ENCODE data around the gene FIBP.

Gene FIBP

DNA sequence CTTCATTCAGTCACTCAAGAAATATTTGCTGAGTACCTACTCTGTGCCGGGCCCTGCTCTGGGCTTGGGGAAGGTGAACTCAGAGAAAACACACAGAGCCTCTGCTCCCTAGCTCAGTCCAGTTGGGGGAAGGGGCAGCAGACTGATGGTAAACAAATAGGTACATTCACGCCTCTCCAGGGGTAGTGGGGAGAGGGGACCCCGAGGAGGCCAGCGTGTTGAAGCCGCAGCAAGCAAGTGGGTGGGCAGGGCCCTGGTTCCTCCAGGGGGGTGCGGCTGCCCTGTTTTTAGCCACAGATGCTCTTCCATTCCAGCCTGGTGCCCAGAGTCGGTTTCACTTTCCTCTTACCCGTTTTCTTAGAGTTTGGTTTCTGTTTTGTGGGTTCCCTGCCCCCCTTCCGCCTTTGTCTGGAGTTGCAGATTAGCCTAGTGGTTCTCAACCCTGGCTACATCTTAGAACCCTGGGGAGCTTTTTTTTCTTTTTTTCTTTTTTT lies 39.7 kb upstream of the FIBP start:
- CTCF ChIA-PET: interaction anchor here (0.8 to 2.1 kb wide), 6 partner anchors 8 to 68 kb away, joined by 3 to 7 read pairs (median 4); partner anchors contain the start of genes CCDC85B and FIBP

DNA sequence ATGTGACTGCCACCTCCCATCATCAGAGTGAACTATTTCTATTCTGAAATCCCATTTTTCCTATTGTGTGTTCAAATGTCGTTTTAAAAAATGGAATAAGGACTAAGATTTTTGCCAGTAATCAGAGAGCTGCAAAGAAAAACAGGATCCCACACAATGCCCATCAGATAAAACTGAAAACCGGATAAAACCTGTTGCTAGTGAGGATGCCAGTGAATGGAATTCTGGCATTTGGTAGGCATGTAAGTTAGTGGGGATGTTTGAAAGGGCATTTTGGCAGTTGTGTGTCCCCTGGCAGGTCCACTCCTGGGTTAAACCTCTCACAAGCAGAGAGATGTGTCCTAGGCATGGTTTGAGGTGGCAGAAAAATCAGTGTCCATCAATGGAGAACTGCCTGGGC lies 37.1 kb upstream of the FIBP start:
- CTCF ChIA-PET: interaction anchor here (1.0 kb wide), 1 partner anchor 41 kb away, joined by 3 read pairs; no protein-coding TSS in a partner anchor
- POLR2A ChIA-PET: no interaction called here
- TF ChIP-seq, protein P1, sequence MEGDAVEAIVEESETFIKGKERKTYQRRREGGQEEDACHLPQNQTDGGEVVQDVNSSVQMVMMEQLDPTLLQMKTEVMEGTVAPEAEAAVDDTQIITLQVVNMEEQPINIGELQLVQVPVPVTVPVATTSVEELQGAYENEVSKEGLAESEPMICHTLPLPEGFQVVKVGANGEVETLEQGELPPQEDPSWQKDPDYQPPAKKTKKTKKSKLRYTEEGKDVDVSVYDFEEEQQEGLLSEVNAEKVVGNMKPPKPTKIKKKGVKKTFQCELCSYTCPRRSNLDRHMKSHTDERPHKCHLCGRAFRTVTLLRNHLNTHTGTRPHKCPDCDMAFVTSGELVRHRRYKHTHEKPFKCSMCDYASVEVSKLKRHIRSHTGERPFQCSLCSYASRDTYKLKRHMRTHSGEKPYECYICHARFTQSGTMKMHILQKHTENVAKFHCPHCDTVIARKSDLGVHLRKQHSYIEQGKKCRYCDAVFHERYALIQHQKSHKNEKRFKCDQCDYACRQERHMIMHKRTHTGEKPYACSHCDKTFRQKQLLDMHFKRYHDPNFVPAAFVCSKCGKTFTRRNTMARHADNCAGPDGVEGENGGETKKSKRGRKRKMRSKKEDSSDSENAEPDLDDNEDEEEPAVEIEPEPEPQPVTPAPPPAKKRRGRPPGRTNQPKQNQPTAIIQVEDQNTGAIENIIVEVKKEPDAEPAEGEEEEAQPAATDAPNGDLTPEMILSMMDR (IDR thresholded peaks at IDR 0.05; ENCODE audit: control extremely low read depth, extremely low read depth, low read depth, missing control alignments): no peak
- no peak for DNase-seq (ENCODE audit: extremely low spot score)

More for the DNA sequence above, 39.7 kb upstream of the FIBP start:
- TF ChIP-seq, protein P1 (IDR thresholded peaks at IDR 0.05; ENCODE audit: control extremely low read depth, extremely low read depth, low read depth, missing control alignments): no peak
- peak; percentile 89 for DNase-seq (ENCODE audit: extremely low spot score)
- POLR2A ChIA-PET: interaction anchor here (0.6 kb wide), 1 partner anchor 383 kb away, joined by 3 read pairs; no protein-coding TSS in a partner anchor

DNA sequence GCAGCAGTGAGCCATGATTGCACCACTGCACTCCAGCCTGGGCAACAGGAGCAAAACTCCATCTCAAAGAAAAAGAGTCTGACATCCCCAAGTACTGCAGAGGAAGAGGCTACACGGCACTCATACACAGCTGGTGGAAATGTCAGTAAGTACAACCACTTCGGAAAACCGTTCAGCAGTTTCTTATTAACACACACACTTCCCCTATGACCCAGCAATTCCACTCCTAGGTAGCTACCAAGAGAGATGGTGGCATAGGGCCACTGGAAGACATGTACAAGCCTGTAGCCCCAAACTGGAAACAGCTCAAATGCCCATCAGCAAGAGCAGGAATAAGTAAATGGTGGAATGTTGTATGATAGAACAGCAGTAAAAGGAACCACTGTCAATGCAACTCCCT lies 34.3 kb upstream of the FIBP start:
- DNase-seq (ENCODE audit: extremely low spot score): no peak
- TF ChIP-seq, protein P1 (IDR thresholded peaks at IDR 0.05; ENCODE audit: control extremely low read depth, extremely low read depth, low read depth, missing control alignments): no peak
- ChIA-PET CTCF (interaction anchor here (0.9 to 3.5 kb wide), 6 partner anchors 11 to 100 kb away, joined by 3 to 15 read pairs (median 4); partner anchors contain the start of gene FIBP), POLR2A (no interaction called here)

DNA sequence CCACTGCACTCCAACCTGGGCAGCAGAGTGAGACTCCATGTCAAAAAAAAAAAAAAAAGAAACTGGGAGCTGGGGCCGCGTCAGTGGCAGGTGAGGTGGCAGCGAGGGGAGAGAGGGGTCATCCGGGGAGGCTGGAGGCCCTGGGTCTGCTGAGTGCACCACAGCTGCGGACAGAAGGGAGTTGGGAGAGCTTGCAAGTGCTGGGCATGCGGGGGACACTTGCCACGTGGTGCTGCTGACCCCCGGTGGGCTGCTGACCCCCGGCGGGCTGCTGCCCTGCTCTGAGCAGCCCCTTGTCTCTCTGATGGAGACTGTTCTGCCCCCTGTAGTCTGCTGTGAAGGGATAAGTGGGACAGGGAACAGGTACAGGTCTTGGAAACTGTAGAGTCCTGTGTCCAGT lies 33.6 kb upstream of the FIBP start:
- CTCF ChIA-PET: interaction anchor here (0.9 to 3.5 kb wide), 4 partner anchors 14 to 249 kb away, joined by 3 to 12 read pairs (median 4); partner anchors contain the start of gene FIBP
- POLR2A ChIA-PET: interaction anchor here (1.1 kb wide), 1 partner anchor 31 kb away, joined by 3 read pairs; the partner anchor contains the start of gene CCDC85B
- TF ChIP-seq, protein P1 (IDR thresholded peaks at IDR 0.05; ENCODE audit: control extremely low read depth, extremely low read depth, low read depth, missing control alignments): no peak
- no peak for DNase-seq (ENCODE audit: extremely low spot score)

DNA sequence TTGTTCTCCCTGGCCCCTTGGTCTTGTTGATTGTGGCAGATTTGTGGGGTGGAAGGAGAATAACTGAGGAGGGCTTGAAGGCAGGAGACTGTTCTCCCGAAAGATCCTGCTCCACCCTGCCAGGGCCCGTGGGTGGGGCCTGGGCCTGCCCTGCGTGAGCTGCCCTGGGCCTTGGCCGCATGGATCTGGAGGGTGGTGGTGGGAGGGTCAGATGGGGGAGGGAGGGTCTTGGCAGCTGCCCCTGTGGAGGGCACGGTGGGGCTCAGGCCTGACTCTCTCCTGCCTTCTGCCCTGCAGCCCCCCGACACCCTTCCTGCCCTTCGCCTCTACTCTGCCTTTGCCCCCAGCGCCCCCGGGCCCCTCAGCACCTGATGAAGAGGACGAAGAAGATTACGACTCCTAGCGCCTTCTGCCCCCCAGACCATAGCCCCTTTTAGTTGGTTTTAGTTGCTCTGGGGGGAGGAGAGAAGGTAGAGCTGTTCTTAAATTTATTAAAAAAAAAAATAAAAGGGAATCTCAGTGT lies 32.8 kb upstream of the FIBP start:
- CTCF ChIA-PET: interaction anchor here (0.9 to 3.5 kb wide), 4 partner anchors 13 to 248 kb away, joined by 3 to 12 read pairs (median 4); partner anchors contain the start of gene FIBP
- TF ChIP-seq, protein P1 (IDR thresholded peaks at IDR 0.05; ENCODE audit: control extremely low read depth, extremely low read depth, low read depth, missing control alignments): no peak
- POLR2A ChIA-PET: interaction anchor here (1.1 kb wide), 1 partner anchor 31 kb away, joined by 3 read pairs; the partner anchor contains the start of gene CCDC85B
- no peak for DNase-seq (ENCODE audit: extremely low spot score)

DNA sequence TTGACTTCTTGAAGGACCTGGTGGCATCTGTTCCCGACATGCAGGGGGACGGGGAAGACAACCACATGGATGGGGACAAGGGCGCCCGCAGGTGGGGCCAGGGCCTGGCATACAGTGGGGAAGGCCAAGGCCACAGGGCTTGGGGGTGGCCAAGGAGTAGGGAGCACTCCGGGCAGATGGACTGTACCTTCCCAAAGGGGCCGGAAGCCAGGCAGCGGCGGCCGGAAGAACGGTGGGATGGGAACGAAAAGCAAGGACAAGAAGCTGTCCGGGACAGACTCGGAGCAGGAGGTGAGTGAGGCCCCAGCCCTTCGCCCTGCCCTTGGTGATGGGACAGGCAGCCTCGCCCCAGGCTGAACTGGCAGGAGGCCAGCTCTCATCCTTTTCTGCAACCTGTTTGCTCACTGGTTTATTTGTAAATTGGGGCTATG lies 32.1 kb upstream of the FIBP start:
- ChIA-PET POLR2A (no interaction called here), CTCF (interaction anchor here (0.6 to 1.4 kb wide), 2 partner anchors 32 to 102 kb away, joined by 3 read pairs; partner anchors contain the start of gene FIBP)
- no peak for DNase-seq (ENCODE audit: extremely low spot score)
- TF ChIP-seq, protein P1 (IDR thresholded peaks at IDR 0.05; ENCODE audit: control extremely low read depth, extremely low read depth, low read depth, missing control alignments): no peak

Data from GM10248 (cell line).